GM19467 (cell line): ENCODE results near the gene PLEK2.
"Not testable (repeated sequence)": the region's sequence is repeated elsewhere in the genome, so short reads cannot be mapped to it uniquely, and the experiment has no call there.

ENCODE experiments used
- ATAC-seq: cut with Tn5 transposase; IDR thresholded peaks from one replicate; pipeline ENCODE4 v1.9.1; 2021; ENCODE audit warnings: mild to moderate bottlenecking, moderate library complexity; ENCODE audit not compliant: unreplicated experiment

PLEK2 gene

DNA sequence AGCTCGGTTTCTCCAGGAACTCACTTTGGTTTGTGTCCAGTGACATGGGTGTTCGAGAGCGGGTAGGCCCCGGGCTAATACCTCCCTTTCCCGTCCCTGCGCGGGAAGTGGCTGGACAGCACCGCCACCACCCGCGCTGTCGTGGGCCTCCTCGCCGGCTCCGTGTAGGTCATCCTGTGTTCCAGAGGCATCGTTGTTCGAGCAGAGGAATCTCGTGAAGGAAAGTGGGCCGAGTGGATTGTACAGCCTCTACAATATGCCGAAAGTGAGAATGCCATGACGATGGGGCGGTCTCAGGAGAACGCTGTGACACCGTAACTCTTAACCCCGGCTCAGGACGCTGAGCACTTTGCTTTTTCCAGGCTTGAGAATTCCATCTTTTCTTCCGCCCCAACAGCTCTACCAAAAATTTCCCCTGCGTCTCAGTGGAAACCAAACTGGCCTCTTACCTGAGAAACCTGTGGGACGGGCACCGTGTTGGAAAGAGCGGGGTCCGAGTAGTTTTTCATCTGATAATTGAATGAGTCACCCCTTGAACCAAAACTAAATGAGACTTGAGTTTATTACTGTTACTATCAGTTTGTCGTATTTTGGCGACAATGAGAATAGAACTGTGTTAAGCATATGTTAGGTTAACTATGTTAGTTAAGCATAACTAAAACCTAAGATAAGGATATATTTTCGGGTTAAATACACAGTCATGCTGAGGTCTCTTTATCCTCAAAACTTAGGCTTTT is 51.3 kb downstream of the PLEK2 start:
- ATAC-seq, result no peak

DNA sequence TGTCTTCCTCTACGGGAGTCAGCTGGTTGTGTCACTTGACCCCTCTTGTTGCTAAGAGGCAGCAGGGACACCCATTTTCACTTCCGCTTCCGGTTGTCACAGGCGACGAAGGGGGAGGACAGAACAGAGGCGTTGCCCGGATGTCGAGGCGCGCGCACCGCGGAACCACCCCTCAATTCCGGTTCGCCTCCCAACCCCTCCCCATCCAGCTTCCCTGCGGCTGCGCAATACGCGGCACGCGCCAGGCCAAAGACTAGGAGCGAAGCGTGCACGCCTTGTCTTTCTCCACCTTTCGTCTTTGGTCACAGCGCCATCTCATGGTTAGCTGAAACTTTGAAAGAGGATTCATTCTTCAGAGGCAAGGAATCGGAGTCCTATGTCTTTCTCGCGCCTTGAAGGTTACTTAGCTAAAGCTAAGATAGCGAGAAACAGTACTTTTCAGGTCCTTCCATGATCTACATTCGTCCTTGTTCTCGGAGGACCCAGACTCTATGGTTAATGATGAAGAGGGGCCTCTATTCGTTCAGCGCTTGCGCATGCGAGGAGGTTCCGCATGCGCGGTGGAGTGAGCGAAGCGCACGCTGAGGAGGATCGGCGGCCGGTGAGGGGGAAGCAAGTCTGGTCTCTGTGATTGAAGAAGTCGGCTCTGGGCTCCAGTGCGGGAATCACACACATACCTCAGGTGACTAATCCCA is 52.0 kb downstream of the PLEK2 start, which contains the start of the genes ATP6V1D and EIF2S1:
TSS of gene ATP6V1D (minus strand) at position 30 of the 695 bp plus-strand sequence. CDS start 106 bp downstream, outside the sequence.
TSS of gene EIF2S1 (plus strand) at position 554 of the 695 bp plus-strand sequence. CDS start 4,440 bp downstream, outside the sequence.
- peak; percentile 91 for ATAC-seq

DNA sequence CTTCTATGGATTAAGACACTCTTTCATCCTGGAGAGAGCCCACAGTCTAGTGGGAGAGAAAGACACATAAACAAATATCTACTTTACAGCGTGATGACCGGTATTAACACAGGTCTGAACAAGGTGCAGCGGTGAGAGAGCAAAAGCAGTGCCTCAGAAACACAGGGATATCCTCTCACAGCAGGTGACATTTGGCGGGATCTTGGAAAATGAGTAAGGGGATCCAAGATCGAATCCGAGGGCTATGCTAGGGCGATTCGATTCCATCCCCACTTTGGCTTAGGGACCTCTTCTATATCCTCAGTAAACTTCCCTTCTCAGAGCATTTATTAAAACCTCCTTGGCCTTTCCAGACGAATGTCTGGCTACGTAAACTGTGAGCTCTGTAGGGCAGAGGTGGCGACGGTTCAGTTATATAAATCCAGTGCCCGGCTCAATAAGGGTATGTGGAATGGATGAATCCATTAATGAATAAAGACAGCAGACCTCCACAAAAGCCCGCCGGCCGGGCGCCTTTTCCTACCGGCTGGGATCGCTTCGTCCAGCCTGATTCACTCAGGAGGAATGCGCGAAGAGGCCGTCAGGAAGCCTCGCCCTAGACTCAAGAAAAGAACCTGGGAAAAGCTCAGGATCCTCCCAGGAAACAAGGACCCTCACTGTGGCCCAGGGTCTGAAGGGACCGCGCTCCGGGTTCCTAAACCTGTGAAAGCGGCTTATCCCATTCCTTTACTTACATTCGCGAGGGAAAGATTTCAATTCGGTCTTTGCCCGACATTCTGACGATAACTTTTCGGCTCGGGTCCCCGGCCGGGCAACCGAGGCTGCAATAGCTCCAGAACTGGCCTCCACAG is 52.8 kb downstream of the PLEK2 start:
- no peak for ATAC-seq

- no peak for ATAC-seq
Measured at GRCh38 chr14:67357969-67358354, 54.0 kb downstream of the PLEK2 start.

- ATAC-seq, result no peak
Measured at GRCh38 chr14:67357186-67357968, 54.6 kb downstream of the PLEK2 start.

- no peak for ATAC-seq
Measured at GRCh38 chr14:67352055-67352454, 59.9 kb downstream of the PLEK2 start.

- ATAC-seq, result no peak
Measured at GRCh38 chr14:67345583-67345982, 66.4 kb downstream of the PLEK2 start.

DNA sequence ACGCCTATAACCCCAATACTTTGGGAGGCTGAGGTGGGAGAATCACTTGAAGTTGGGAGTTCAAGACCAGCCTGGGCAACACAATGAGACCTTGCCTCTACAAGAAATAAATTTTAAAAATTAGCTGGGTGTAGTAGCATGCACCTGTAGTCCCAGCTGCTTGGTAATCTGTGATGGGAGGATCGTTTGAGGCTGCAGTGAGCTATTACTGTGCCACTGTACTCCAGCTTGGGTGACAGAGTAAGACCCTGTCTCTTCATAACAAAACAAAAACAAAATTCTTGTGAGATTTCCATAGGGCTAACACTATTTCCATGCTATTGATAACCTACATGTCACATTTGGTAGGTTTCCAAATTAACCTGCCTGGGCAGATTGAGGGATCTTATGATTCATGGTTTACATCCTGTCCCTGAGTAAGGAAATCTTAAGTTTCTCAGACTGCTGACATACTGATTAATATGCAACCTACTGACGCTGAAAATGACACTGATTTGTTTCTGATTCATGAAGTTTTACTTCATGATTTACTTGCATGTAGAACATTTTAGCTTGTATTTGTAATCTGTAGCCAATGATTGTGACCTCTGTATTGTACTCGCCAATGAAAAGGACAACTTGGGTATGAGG is 68.2 kb downstream of the PLEK2 start:
- no peak for ATAC-seq

GRCh38 chr14:67341231-67341630 is 70.7 kb downstream of the PLEK2 start:
- ATAC-seq, result not testable (repeated sequence)
